SK-N-SH (cell line): ENCODE data around the gene BRI3. TPM values are rescaled to one million over a fixed set of nuclear protein-coding genes. Genes with fewer than 3 reads are reported as not detected.
A peak's percentile ranks its signal among the peaks of the same experiment; 100 is the strongest.

Experiments used
- CTCF ChIA-PET: fragments of 300-600, 350-600 bp; formaldehyde crosslinking; extraction: SDS; loops from one replicate; lab custom pipeline; 2021; lab: Yijun Ruan, JAX
- POLR2A ChIA-PET: fragments of 350-600 bp; sonication (Branson Sonifier 250); formaldehyde crosslinking; extraction: SDS; loops from one replicate; lab custom pipeline; 2020; ENCODE audit warnings: antibody characterized with exemption, inconsistent platforms; lab: Yijun Ruan, JAX
- DNase-seq: peaks from one replicate; pipeline ENCODE4 v3.0.0; 2012
- H2AFZ ChIP-seq: fragments of 200-600 bp; sonication (generic); 2 replicates; pipeline ENCODE4 v1.8.1; 2016; ENCODE audit warnings: antibody characterized with exemption, mild to moderate bottlenecking, low read depth
- H3F3A ChIP-seq: fragments of 200-600 bp; sonication (generic); replicated peaks from 2 replicates; pipeline ENCODE3; 2016; ENCODE audit warnings: antibody characterized with exemption, mild to moderate bottlenecking; ENCODE audit not compliant: insufficient read depth
- H3K27ac ChIP-seq, 2 experiments: fragments of 200-500 bp in 1 of 2; fragments of 200-600 bp in 1 of 2; sonication (Bioruptor generic) in 1 of 2; sonication (generic), shearing (Covaris generic) in 1 of 2; 2 replicates each; pipeline versions ENCODE4 v1.5.1 to v1.6.1; 2014 to 2016; ENCODE audit warnings: low read depth in 2 of 2, inconsistent platforms in 1 of 2, low read length in 1 of 2, mild to moderate bottlenecking in 1 of 2, mixed read lengths in 1 of 2
- H3K27me3 ChIP-seq: fragments of 200-600 bp; sonication (generic), shearing (Covaris generic); 2 replicates; pipeline ENCODE4 v1.6.1; 2016; ENCODE audit warnings: mixed run types; ENCODE audit not compliant: insufficient read depth
- H3K36me3 ChIP-seq, 2 experiments: fragments of 200-500 bp in 1 of 2; fragments of 200-600 bp in 1 of 2; sonication (Bioruptor generic) in 1 of 2; sonication (generic) in 1 of 2; replicated peaks in 1 of 2; 2 replicates each; pipeline versions ENCODE3 to v1.5.1; 2014 to 2016; ENCODE audit warnings: low read length in 1 of 2, mild to moderate bottlenecking in 1 of 2; ENCODE audit not compliant: insufficient read depth in 2 of 2, control insufficient read depth in 1 of 2
- H3K4me1 ChIP-seq, 2 experiments: fragments of 200-500 bp in 1 of 2; fragments of 200-600 bp in 1 of 2; sonication (Bioruptor generic) in 1 of 2; sonication (generic), shearing (Covaris generic) in 1 of 2; 2 replicates each; pipeline versions ENCODE4 v1.5.1 to v1.6.1; 2014 to 2016; ENCODE audit warnings: low read depth in 1 of 2, low read length in 1 of 2, mixed run types in 1 of 2; ENCODE audit not compliant: insufficient read depth in 2 of 2, control insufficient read depth in 1 of 2
- H3K4me2 ChIP-seq: fragments of 200-600 bp; sonication (generic), shearing (Covaris generic); 2 replicates; pipeline ENCODE4 v1.6.1; 2017; ENCODE audit warnings: mixed run types
- H3K4me3 ChIP-seq, 2 experiments: fragments of 200-500 bp in 1 of 2; fragments of 200-600 bp in 1 of 2; sonication (Bioruptor generic) in 1 of 2; sonication (generic), shearing (Covaris generic) in 1 of 2; 2 replicates each; pipeline versions ENCODE4 v1.5.1 to v1.8.1; 2014 to 2016; ENCODE audit warnings: low read depth in 2 of 2, inconsistent platforms in 1 of 2, low read length in 1 of 2, mild to moderate bottlenecking in 1 of 2, mixed read lengths in 1 of 2, moderate library complexity in 1 of 2
- H3K79me2 ChIP-seq: fragments of 200-600 bp; sonication (generic); 2 replicates; pipeline ENCODE4 v1.8.1; 2017; ENCODE audit warnings: mild to moderate bottlenecking; ENCODE audit not compliant: insufficient read depth
- H3K9ac ChIP-seq: fragments of 200-600 bp; sonication (generic); 2 replicates; pipeline ENCODE4 v1.6.1; 2017; ENCODE audit warnings: mixed run types
- H3K9me2 ChIP-seq: fragments of 200-600 bp; sonication (generic); 2 replicates; pipeline ENCODE4 v1.6.1; 2017; ENCODE audit warnings: mixed run types
- H3K9me3 ChIP-seq: fragments of 200-600 bp; sonication (generic); 2 replicates; pipeline ENCODE4 v1.6.1; 2017; ENCODE audit warnings: mixed run types, mild to moderate bottlenecking, moderate library complexity
- H4K20me1 ChIP-seq: fragments of 200-600 bp; sonication (generic); 2 replicates; pipeline ENCODE4 v1.6.1; 2017; ENCODE audit warnings: mild to moderate bottlenecking, mixed run types; ENCODE audit not compliant: insufficient read depth
- CHD2 ChIP-seq: fragments of 150-350 bp; IDR thresholded peaks from 2 replicates; pipeline ENCODE4 v1.6.1; 2018; ENCODE audit warnings: low read length; ENCODE audit not compliant: partially characterized antibody
- ELF1 ChIP-seq: IDR thresholded peaks from 2 replicates; pipeline ENCODE4 v1.4.0; 2012
- EP300 ChIP-seq, 2 experiments: IDR thresholded peaks; 2 replicates each; pipeline versions ENCODE4 v1.4.0 to v1.6.1; 2012; ENCODE audit warnings: borderline replicate concordance in 1 of 2, low read depth in 1 of 2, low read length in 1 of 2
- FOSL2 ChIP-seq: IDR thresholded peaks from 2 replicates; pipeline ENCODE4 v1.4.0; 2012; ENCODE audit warnings: low read depth, mild to moderate bottlenecking, moderate library complexity, borderline replicate concordance
- FOXJ3 ChIP-seq: sonication (generic); formaldehyde crosslinking; IDR thresholded peaks from 2 replicates; pipeline ENCODE4 v1.5.1; 2020; ENCODE audit warnings: mild to moderate bottlenecking, missing genetic modification reagents
- GATA2 ChIP-seq: sonication (generic); formaldehyde crosslinking; IDR thresholded peaks from 2 replicates; pipeline ENCODE4 v1.5.0; 2020; ENCODE audit warnings: mild to moderate bottlenecking, missing genetic modification reagents
- IRF3 ChIP-seq: fragments of 150-350 bp; IDR thresholded peaks from 2 replicates; pipeline ENCODE4 v1.6.1; 2016; ENCODE audit warnings: mild to moderate bottlenecking, low read depth, low read length
- JUND ChIP-seq: IDR thresholded peaks from 2 replicates; pipeline ENCODE4 v1.4.0; 2012
- NRF1 ChIP-seq: IDR thresholded peaks from 2 replicates; pipeline ENCODE4 v1.6.1; 2012; ENCODE audit warnings: low read depth, mild to moderate bottlenecking, low read length
- RAD21 ChIP-seq: IDR thresholded peaks from 2 replicates; pipeline ENCODE4 v1.6.1; 2012; ENCODE audit warnings: mild to moderate bottlenecking, low read length
- RCOR1 ChIP-seq: fragments of 150-350 bp; IDR thresholded peaks from 2 replicates; pipeline ENCODE4 v1.6.1; 2017; ENCODE audit warnings: antibody characterized with exemption, low read length
- RXRA ChIP-seq: IDR thresholded peaks from 2 replicates; pipeline ENCODE4 v1.4.0; 2012; ENCODE audit warnings: low read depth, mild to moderate bottlenecking, borderline replicate concordance
- SMC3 ChIP-seq: IDR thresholded peaks from 2 replicates; pipeline ENCODE4 v1.6.1; 2012; ENCODE audit warnings: low read depth, low read length, improper control_type of control experiment
- TAF1 ChIP-seq: IDR thresholded peaks from 2 replicates; pipeline ENCODE4 v1.6.1; 2012; ENCODE audit warnings: low read depth, mild to moderate bottlenecking, low read length, moderate library complexity, borderline replicate concordance
- TCF12 ChIP-seq: IDR thresholded peaks from 2 replicates; pipeline ENCODE4 v1.4.0; 2012
- TEAD4 ChIP-seq: IDR thresholded peaks from 2 replicates; pipeline ENCODE4 v1.4.0; 2012; ENCODE audit warnings: mild to moderate bottlenecking, borderline replicate concordance; ENCODE audit not compliant: insufficient read depth
- YY1 ChIP-seq: IDR thresholded peaks from 2 replicates; pipeline ENCODE4 v1.4.0; 2012; ENCODE audit warnings: low read depth, mild to moderate bottlenecking
- ZBTB33 ChIP-seq: IDR thresholded peaks from 2 replicates; pipeline ENCODE4 v1.4.0; 2012; ENCODE audit warnings: low read depth, borderline replicate concordance
- WGBS: methylation state at CpG from one replicate; pipeline ENCODE4 v1.1.6; 2017; ENCODE audit warnings: low lambda C conversion rate; 5-methylcytosine and 5-hydroxymethylcytosine counted together
- polyA plus RNA-seq, 3 experiments: library from polyadenylated mRNA; depleted of rRNA; stranded (reverse); fragments of >200 nt; gene quantifications; 2 replicates each; pipeline ENCODE4 v1.2.3, GENCODE V29; 2012
- TF ChIP-seq, protein P1 (sequence below): IDR thresholded peaks from 2 replicates; pipeline ENCODE4; 2012
- TF ChIP-seq, protein P2 (sequence below): IDR thresholded peaks from 2 replicates; pipeline ENCODE4 v1.4.0; 2012; ENCODE audit warnings: low read depth

Gene BRI3
- polyA plus RNA-seq, 1 of the 3 experiments (the other 2 are of a cell fraction): 128 TPM

DNA sequence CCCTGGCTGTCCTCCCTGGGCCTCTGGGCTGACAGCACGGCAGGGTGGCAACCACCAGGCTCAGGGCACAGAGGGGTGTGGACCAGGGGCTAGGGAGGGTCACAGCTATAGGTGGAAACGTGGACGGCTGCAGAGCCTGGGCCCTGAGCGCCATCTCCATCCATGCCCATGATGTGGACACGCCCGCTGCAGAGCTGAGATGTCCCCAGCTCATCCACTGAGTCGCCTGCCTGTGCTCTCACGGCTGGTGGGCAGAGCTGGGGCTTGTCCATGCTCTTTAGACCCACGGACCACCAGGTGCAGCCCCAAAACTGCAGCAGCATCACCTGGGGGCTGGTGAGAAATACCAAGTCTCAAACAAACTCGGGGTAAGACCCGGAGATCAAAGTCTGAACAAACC is 45.6 kb upstream of the BRI3 start:
- Histone ChIP-seq H3K27me3 (no peaks in the 10 kb centered on the region), H2AFZ (no peak overlapping the region), H4K20me1 (no peaks in the 10 kb centered on the region), H3K36me3 (peaks cover 8 to 10% of the 10 kb centered on the region in 2 experiments), H3K4me1 (peaks cover 0 to 2% of the 10 kb centered on the region in 2 experiments; a peak in 1 of 4 replicates), H3F3A (no peaks in the 10 kb centered on the region), H3K9me3 (no peaks in the 10 kb centered on the region), H3K9me2 (no peaks in the 10 kb centered on the region), H3K27ac (no peak overlapping the region), H3K4me3 (no peak overlapping the region), H3K9ac (no peak overlapping the region), H3K4me2 (no peak overlapping the region), H3K79me2 (no peaks in the 10 kb centered on the region)
- TF ChIP-seq TEAD4: no peak
- no peak for TF ChIP-seq RAD21
- TF ChIP-seq FOXJ3: no peak
- TF ChIP-seq, protein P1, sequence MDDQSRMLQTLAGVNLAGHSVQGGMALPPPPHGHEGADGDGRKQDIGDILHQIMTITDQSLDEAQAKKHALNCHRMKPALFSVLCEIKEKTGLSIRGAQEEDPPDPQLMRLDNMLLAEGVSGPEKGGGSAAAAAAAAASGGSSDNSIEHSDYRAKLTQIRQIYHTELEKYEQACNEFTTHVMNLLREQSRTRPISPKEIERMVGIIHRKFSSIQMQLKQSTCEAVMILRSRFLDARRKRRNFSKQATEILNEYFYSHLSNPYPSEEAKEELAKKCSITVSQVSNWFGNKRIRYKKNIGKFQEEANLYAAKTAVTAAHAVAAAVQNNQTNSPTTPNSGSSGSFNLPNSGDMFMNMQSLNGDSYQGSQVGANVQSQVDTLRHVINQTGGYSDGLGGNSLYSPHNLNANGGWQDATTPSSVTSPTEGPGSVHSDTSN: no peak
- no peak for TF ChIP-seq ELF1
- no peak for TF ChIP-seq RCOR1
- TF ChIP-seq CHD2: no peak
- TF ChIP-seq, protein P2, sequence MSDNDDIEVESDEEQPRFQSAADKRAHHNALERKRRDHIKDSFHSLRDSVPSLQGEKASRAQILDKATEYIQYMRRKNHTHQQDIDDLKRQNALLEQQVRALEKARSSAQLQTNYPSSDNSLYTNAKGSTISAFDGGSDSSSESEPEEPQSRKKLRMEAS: no peak
- TF ChIP-seq TCF12: no peak
- no peak for TF ChIP-seq SMC3
- no peak for TF ChIP-seq RXRA
- TF ChIP-seq ZBTB33: no peak
- no peak for TF ChIP-seq IRF3
- no peak for TF ChIP-seq EP300 (IDR thresholded peaks at IDR 0.05; ENCODE audit: borderline replicate concordance in 1 of 2, low read depth in 1 of 2, low read length in 1 of 2)
- no peak for TF ChIP-seq GATA2 (CRISPR knock-in tag)
- no peak for TF ChIP-seq JUND
- TF ChIP-seq FOSL2: no peak
- TF ChIP-seq TAF1: no peak
- no peak for TF ChIP-seq NRF1
- no peak for TF ChIP-seq YY1
- POLR2A ChIA-PET: interaction anchor here (1.3 kb wide), 1 partner anchor 45 kb away, joined by 5 read pairs; no protein-coding TSS in a partner anchor
- CTCF ChIA-PET: interaction anchor here (1.0 kb wide), 1 partner anchor 215 kb away, joined by 5 read pairs; no protein-coding TSS in a partner anchor
- WGBS: 87% methylated on average over 10 of the region's 11 CpGs
- DNase-seq: peak; percentile 40
